Transverse colon (tissue), 4 donors: Measurements from ENCODE around the gene DLL1. TPM values are rescaled to one million over a fixed set of nuclear protein-coding genes. Genes with fewer than 3 reads are reported as not detected.

Source experiments
- DNase-seq: peaks from one replicate; pipeline ENCODE4 v3.0.0-alpha.2; 2019
- H3K27ac ChIP-seq, 4 donors: fragments of 200-600 bp; sonication (generic); 2 replicates each; pipeline ENCODE4 v1.5.1; 2016 to 2018; ENCODE audit warnings: inconsistent platforms in 4 of 4
- H3K27me3 ChIP-seq: fragments of 200-600 bp; sonication (generic); 2 replicates; pipeline ENCODE4 v1.5.1; 2017; ENCODE audit warnings: inconsistent platforms
- H3K36me3 ChIP-seq, 4 donors: fragments of 200-600 bp; sonication (generic); 2 replicates each; pipeline ENCODE4 v1.5.1; 2017 to 2019; ENCODE audit warnings: inconsistent platforms in 4 of 4
- H3K4me1 ChIP-seq, 4 donors: fragments of 200-600 bp; sonication (generic); 2 replicates each; pipeline ENCODE4 v1.5.1; 2017 to 2020; ENCODE audit warnings: inconsistent platforms in 4 of 4
- H3K4me3 ChIP-seq, 4 donors: fragments of 200-600 bp; sonication (generic); 1 replicate in 1 of 4; 2 replicates in 3 of 4; pipeline versions ENCODE4 v1.5.1 to v1.6.1; 2017 to 2019; ENCODE audit warnings: inconsistent platforms in 4 of 4
- H3K9me3 ChIP-seq, 2 donors: fragments of 200-600 bp; sonication (generic); 2 replicates each; pipeline ENCODE4 v1.5.1; 2017 to 2019; ENCODE audit warnings: inconsistent platforms in 2 of 2
- EP300 ChIP-seq: sonication (generic); formaldehyde crosslinking; IDR thresholded peaks from one replicate; pipeline ENCODE4 v1.6.1; 2017; ENCODE audit warnings: antibody characterized with exemption, low read depth
- POLR2A ChIP-seq: fragments of 450-650 bp; IDR thresholded peaks from one replicate; pipeline ENCODE4 v1.6.1; 2016; ENCODE audit warnings: antibody characterized with exemption, mild to moderate bottlenecking, moderate library complexity
- POLR2AphosphoS5 ChIP-seq, 3 donors: sonication (generic); formaldehyde crosslinking; IDR thresholded peaks; one replicate each; pipeline ENCODE4 v1.6.1; 2016; ENCODE audit warnings: antibody characterized with exemption in 3 of 3
- WGBS, 2 donors: methylation state at CpG; one replicate each; pipeline ENCODE4 v1.1.5; 2018; ENCODE audit warnings: low coverage in 1 of 2; 5-methylcytosine and 5-hydroxymethylcytosine counted together
- in situ Hi-C, 4 donors: fragments of 200-750 bp; cut with MboI; loops; one replicate each; pipeline versions ENCODE4 v1.15.0 to v1.15.1; 2017; ENCODE audit warnings: low sequenced_read_pairs in 3 of 4, low pct_ligation_motif_present in 1 of 4, low pct_unique_long_range_greater_than_20kb in 1 of 4
- intact Hi-C: fragments of 100-400 bp; cut with DNase I; formaldehyde crosslinking; loops from one replicate; pipeline ENCODE4 v1.15.1; 2023; ENCODE audit warnings: low total_unique reads
- total RNA-seq, 4 donors: library from RNA; depleted of rRNA; stranded (reverse); fragments of >200 nt; gene quantifications; one replicate each; pipeline ENCODE4 v1.1.0, GENCODE V29; 2016
- TF ChIP-seq, protein P1 (sequence below), 5 experiments: fragments of 200-600 bp in 3 of 5; fragments of 450-650 bp in 2 of 5; sonication (generic) in 3 of 5; IDR thresholded peaks; 1 replicate in 2 of 5; 2 replicates in 3 of 5; pipeline ENCODE4 v1.5.1; 2016 to 2017; ENCODE audit warnings: antibody characterized with exemption in 5 of 5, inconsistent platforms in 3 of 5, mild to moderate bottlenecking in 2 of 5, moderate library complexity in 1 of 5

The DLL1 gene
- total RNA-seq, 4 donors from 2014 or later = 15.0 to 46.2 (median 25.9) TPM

DNA sequence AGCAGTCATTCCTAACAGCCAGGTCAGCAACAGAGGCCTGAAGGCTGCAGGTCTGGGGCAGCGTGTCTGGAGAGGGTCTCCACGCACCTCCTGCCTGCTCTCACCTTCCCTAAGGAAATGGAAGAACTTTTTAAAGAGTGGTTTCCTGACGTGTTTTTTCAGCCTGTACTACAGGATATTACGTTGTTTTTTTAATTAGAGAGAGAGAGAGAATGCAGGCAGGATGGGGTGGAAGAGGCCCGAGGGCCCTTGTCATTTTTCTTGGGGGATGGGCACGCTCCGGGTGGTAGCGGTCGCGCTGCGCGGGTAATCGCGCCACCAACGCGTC lies 2.1 kb downstream of the DLL1 start:
- H3K9me3 ChIP-seq = no peaks in the 10 kb centered on the region
- TF ChIP-seq POLR2A (no peak), POLR2AphosphoS5 (IDR thresholded peaks at IDR 0.05) (no peak), EP300 (no peak)
- TF ChIP-seq, protein P1, sequence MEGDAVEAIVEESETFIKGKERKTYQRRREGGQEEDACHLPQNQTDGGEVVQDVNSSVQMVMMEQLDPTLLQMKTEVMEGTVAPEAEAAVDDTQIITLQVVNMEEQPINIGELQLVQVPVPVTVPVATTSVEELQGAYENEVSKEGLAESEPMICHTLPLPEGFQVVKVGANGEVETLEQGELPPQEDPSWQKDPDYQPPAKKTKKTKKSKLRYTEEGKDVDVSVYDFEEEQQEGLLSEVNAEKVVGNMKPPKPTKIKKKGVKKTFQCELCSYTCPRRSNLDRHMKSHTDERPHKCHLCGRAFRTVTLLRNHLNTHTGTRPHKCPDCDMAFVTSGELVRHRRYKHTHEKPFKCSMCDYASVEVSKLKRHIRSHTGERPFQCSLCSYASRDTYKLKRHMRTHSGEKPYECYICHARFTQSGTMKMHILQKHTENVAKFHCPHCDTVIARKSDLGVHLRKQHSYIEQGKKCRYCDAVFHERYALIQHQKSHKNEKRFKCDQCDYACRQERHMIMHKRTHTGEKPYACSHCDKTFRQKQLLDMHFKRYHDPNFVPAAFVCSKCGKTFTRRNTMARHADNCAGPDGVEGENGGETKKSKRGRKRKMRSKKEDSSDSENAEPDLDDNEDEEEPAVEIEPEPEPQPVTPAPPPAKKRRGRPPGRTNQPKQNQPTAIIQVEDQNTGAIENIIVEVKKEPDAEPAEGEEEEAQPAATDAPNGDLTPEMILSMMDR (IDR thresholded peaks at IDR 0.05) = no peak
- no peak for DNase-seq
- H3K27ac ChIP-seq = peak overlapping the region; percentile 74 to 86 (median 85)
- H3K4me3 ChIP-seq = peak overlapping the region; percentile 50 to 72 (median 68)
- H3K36me3 ChIP-seq = no peaks in the 10 kb centered on the region
- H3K27me3 ChIP-seq = peaks cover 65% of the 10 kb centered on the region
- 15% methylated on average over 9 of the region's 16 CpGs; no CpG with 5 or more reads in 1 of the 2 donors for WGBS, 2 donors
- intact Hi-C loops = no loop called here
- peaks cover 9 to 57% (median 46%) of the 10 kb centered on the region in 4 donors for H3K4me1 ChIP-seq
- in situ Hi-C loops = no loop called here

DNA sequence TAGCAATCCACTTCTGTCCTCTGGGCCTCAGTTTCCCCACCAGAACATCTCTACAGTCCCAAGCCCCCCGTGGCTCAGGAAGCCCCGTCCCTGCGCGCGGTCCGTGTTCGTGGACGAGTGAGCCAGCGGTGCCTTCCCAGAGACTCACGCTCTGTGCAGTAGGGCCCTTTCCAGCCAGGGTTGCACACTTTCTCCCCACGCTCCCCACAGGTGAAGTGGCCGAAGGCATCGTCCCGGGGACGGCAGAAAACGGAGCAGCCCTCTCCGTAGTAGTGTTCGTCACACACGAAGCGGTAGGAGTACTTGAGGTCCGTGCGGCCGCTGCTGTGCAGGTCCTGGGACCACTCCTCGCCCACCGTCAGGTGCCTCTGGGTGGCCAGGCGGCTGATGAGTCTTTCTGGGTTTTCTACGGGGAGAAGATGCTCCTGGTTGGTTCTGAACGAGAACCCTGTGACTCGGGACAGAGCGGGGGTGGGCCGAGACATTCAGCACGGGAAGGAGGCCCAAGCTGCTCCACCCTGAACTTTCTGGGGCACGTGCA lies 2.7 kb downstream of the DLL1 start:
- peaks cover 58% of the 10 kb centered on the region for H3K27me3 ChIP-seq
- no peak for DNase-seq
- H3K27ac ChIP-seq = peak overlapping the region; percentile 74 to 86 (median 85)
- H3K9me3 ChIP-seq = no peaks in the 10 kb centered on the region
- no peaks in the 10 kb centered on the region for H3K36me3 ChIP-seq
- in situ Hi-C loops (no loop called here), intact Hi-C loops (no loop called here)
- peak overlapping the region in 2 of 4 donors; percentile 69 to 72 for H3K4me3 ChIP-seq
- WGBS, 2 donors = 80% methylated on average over 31 of the region's 33 CpGs; no CpG with 5 or more reads in 1 of the 2 donors
- peaks cover 9 to 55% (median 45%) of the 10 kb centered on the region in 4 donors for H3K4me1 ChIP-seq
- TF ChIP-seq, protein P1 (IDR thresholded peaks at IDR 0.05) = no peak
- TF ChIP-seq EP300 = no peak
- no peak for TF ChIP-seq POLR2AphosphoS5 (IDR thresholded peaks at IDR 0.05)
- no peak for TF ChIP-seq POLR2A

DNA sequence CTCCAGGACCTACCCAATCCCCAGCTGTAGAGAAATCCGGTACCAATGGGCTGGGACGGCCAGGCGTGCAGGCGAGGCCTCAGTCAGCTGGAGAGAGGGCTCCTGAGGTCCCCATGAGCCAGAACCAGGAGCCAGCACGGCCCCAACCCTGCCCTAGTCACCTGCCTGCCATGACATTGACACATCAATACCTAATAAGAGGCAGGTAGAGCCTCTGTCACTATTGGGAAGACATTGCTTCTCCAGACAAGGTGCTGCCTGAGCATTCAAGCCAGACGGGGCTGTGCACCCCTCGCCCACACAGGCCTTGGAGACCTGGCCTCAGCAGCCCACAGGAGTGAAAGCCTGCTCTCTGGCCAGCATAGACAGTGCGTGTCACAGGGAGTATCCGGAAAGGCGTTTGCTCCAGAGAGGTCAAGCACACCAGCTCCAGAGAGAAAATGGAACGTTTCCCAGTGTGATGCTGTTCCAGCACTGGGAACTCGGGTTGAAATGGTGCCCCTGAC lies 3.5 kb downstream of the DLL1 start:
- 40 to 73% methylated on average over 1 to 12 of the region's 12 CpGs for WGBS, 2 donors
- TF ChIP-seq EP300 = no peak
- TF ChIP-seq, protein P1 (IDR thresholded peaks at IDR 0.05) = no peak
- TF ChIP-seq POLR2A = no peak
- no peak for TF ChIP-seq POLR2AphosphoS5 (IDR thresholded peaks at IDR 0.05)
- Histone ChIP-seq H3K27me3 (peaks cover 51% of the 10 kb centered on the region), H3K4me3 (peak overlapping the region in 1 of 4 donors; percentile 72), H3K27ac (peak overlapping the region; percentile 74 to 86 (median 85)), H3K9me3 (no peaks in the 10 kb centered on the region), H3K4me1 (peaks cover 9 to 48% (median 38%) of the 10 kb centered on the region in 4 donors), H3K36me3 (no peaks in the 10 kb centered on the region)
- intact Hi-C loops = no loop called here
- no peak for DNase-seq
- in situ Hi-C loops = no loop called here

GRCh38 chr6:170286934-170287265 lies 4.0 kb downstream of the DLL1 start:
- in situ Hi-C loops = no loop called here
- Histone ChIP-seq H3K4me3 (peak overlapping the region in 1 of 4 donors; percentile 72), H3K27ac (peak overlapping the region; percentile 74 to 86 (median 85)), H3K36me3 (no peaks in the 10 kb centered on the region), H3K9me3 (no peaks in the 10 kb centered on the region), H3K4me1 (peaks cover 9 to 43% (median 33%) of the 10 kb centered on the region in 4 donors), H3K27me3 (peaks cover 46% of the 10 kb centered on the region)
- no peak for DNase-seq
- intact Hi-C loops = no loop called here
- WGBS, 2 donors = 60% methylated on average over 1 to 2 of the region's 2 CpGs
- TF ChIP-seq, protein P1 (IDR thresholded peaks at IDR 0.05) = no peak
- no peak for TF ChIP-seq EP300
- TF ChIP-seq POLR2AphosphoS5 (IDR thresholded peaks at IDR 0.05) = no peak
- no peak for TF ChIP-seq POLR2A
